Suppressor macrophage treated with lipopolysaccharide for 4 hours (primary cell): ENCODE data around the gene TRAM1L1.

ENCODE experiments used
- DNase-seq: peaks from one replicate; pipeline ENCODE4 v3.0.0-alpha.2; 2020

Gene TRAM1L1

GRCh38 chr4:117084866-117085701 lies at the start of gene TRAM1L1:
Gene TRAM1L1 (minus strand): TSS chr4:117085576. CDS start chr4:117085393, 183 bp downstream.
- DNase-seq = peak; percentile 3

GRCh38 chr4:117134386-117134785 lies 49.0 kb upstream of the TRAM1L1 start:
- no peak for DNase-seq

GRCh38 chr4:117096886-117097285 lies 11.5 kb upstream of the TRAM1L1 start:
- no peak for DNase-seq

GRCh38 chr4:117096462-117096861 lies 11.1 kb upstream of the TRAM1L1 start:
- no peak for DNase-seq

- no peak for DNase-seq
Observed at GRCh38 chr4:117093571-117093970, 8.2 kb upstream of the TRAM1L1 start.

GRCh38 chr4:117077760-117078159 lies 7.6 kb downstream of the TRAM1L1 start:
- DNase-seq = no peak

GRCh38 chr4:117068120-117068519 lies 17.3 kb downstream of the TRAM1L1 start:
- no peak for DNase-seq

GRCh38 chr4:117063961-117064696 lies 21.2 kb downstream of the TRAM1L1 start:
- no peak for DNase-seq

GRCh38 chr4:117042962-117043361 lies 42.4 kb downstream of the TRAM1L1 start:
- DNase-seq = no peak
